ENCODE results near the gene NAV3. TPM values are rescaled to one million over a fixed set of nuclear protein-coding genes. Genes with fewer than 3 reads are reported as not detected.

The NAV3 gene
- total and polyA plus RNA-seq, 9 donors, result 10.5 to 63.9 (median 31.5) TPM

DNA sequence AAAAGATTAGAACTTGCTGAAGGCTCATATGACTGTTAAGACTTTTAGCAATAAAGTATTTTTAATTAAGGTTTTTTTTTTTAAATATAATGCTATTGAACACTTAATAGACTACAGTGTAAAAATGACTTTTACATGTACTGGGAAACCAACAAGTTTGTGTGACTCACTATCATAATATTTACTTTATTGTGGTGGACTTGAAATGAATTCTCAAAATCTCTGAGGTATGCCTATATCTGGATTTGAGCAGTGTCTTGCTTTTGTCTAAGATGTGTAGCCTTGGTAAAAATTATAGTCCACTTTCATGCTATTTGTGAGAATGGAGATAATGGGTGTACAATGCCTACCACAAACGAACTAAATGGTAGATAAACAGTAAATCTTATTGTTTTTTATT lies 33.9 kb upstream of the NAV3 start:
- Histone ChIP-seq H3K36me3 (no peaks in the 10 kb centered on the region), H3K4me3 (no peak overlapping the region), H3K4me1 (ENCODE audit: insufficient read depth) (peaks cover 1% of the 10 kb centered on the region), H3K9me3 (no peaks in the 10 kb centered on the region), H3K27ac (no peak overlapping the region), H3K27me3 (no peaks in the 10 kb centered on the region)
- intact Hi-C loops (cut with DNase I), result no loop called here
- TF ChIP-seq POLR2A (IDR thresholded peaks at IDR 0.05) (no peak), EP300 (IDR thresholded peaks at IDR 0.05) (no peak)
- TF ChIP-seq, protein P1, sequence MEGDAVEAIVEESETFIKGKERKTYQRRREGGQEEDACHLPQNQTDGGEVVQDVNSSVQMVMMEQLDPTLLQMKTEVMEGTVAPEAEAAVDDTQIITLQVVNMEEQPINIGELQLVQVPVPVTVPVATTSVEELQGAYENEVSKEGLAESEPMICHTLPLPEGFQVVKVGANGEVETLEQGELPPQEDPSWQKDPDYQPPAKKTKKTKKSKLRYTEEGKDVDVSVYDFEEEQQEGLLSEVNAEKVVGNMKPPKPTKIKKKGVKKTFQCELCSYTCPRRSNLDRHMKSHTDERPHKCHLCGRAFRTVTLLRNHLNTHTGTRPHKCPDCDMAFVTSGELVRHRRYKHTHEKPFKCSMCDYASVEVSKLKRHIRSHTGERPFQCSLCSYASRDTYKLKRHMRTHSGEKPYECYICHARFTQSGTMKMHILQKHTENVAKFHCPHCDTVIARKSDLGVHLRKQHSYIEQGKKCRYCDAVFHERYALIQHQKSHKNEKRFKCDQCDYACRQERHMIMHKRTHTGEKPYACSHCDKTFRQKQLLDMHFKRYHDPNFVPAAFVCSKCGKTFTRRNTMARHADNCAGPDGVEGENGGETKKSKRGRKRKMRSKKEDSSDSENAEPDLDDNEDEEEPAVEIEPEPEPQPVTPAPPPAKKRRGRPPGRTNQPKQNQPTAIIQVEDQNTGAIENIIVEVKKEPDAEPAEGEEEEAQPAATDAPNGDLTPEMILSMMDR (IDR thresholded peaks at IDR 0.05), result no peak
- no peak for DNase-seq
- WGBS, 3 donors, result 8 to 35% (median 11%) methylated on average over 1 of the region's 1 CpG

DNA sequence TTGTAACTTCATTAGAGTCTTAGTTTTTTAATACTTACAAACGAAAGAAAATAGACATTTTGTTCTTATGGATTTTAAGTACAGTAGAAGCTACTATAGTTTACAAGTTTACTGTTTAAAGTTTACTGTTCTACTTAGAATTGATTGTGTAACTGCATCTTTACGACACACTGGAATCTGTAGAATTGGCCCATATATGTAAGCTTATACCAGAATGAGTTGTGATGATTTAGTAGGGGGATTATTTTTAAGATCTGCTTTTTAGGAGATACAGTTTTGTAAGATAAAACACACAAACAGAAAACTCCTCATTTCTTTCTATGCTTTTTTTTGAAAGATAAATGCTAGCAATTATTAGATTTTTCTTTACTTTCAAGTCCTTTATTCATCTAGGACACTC lies 30.2 kb upstream of the NAV3 start:
- H3K9me3 ChIP-seq, result no peaks in the 10 kb centered on the region
- H3K27ac ChIP-seq, result no peak overlapping the region
- WGBS, 3 donors, result 86 to 91% (median 90%) methylated on average over 2 of the region's 2 CpGs
- intact Hi-C loops (cut with DNase I), result no loop called here
- no peak overlapping the region for H3K4me3 ChIP-seq
- H3K27me3 ChIP-seq, result no peaks in the 10 kb centered on the region
- H3K36me3 ChIP-seq, result no peaks in the 10 kb centered on the region
- DNase-seq, result no peak
- TF ChIP-seq, protein P1 (IDR thresholded peaks at IDR 0.05), result no peak
- TF ChIP-seq EP300 (IDR thresholded peaks at IDR 0.05) (no peak), POLR2A (IDR thresholded peaks at IDR 0.05) (no peak)
- H3K4me1 ChIP-seq (ENCODE audit: insufficient read depth), result peaks cover 1% of the 10 kb centered on the region

DNA sequence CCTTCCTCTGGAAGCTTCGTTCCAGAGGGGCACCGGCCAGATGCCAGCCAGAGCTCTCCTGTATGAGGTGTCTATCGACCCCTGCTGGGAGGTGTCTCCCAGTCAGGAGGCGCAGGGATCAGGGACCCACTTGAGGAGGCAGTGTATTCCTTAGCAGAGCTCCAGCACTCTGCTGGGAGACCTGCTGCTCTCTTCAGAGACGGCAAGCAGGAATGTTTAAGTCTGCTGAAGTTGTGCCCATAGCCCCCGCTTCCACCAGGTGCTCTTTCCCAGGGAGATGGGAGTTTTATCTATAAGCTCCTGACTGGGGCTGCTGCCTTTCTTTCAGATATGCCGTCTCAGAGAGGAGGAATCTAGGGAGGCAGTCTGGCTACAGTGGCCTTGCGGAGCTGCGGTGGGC lies 22.2 kb upstream of the NAV3 start:
- Histone ChIP-seq H3K9me3 (no peaks in the 10 kb centered on the region), H3K27me3 (no peaks in the 10 kb centered on the region), H3K4me3 (no peak overlapping the region), H3K27ac (no peak overlapping the region), H3K4me1 (ENCODE audit: insufficient read depth) (no peaks in the 10 kb centered on the region), H3K36me3 (no peaks in the 10 kb centered on the region)
- intact Hi-C loops (cut with DNase I), result no loop called here
- no peak for DNase-seq
- 92 to 95% (median 93%) methylated on average over 9 of the region's 9 CpGs for WGBS, 3 donors
- no peak for TF ChIP-seq POLR2A (IDR thresholded peaks at IDR 0.05)
- no peak for TF ChIP-seq EP300 (IDR thresholded peaks at IDR 0.05)
- TF ChIP-seq, protein P1 (IDR thresholded peaks at IDR 0.05), result no peak

DNA sequence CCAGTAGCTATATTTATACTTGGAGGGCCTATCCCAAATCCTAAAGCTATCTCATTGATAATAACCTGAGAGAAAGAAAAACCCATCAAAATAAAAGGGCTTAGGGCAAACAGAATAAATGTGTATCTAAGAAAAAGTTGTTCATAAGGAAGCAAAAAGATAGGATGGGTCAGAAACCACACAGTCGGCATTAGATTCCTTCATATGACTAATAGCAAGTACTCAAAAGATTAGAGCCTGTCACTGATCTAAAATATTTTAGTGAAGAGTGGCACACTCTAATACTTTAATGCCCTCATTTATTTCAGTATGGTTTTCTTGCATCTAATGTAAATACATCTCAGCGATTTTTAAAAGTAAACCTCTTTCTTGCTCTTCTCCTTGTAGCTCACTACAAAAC lies 17.1 kb upstream of the NAV3 start:
- TF ChIP-seq, protein P1 (IDR thresholded peaks at IDR 0.05), result no peak
- TF ChIP-seq POLR2A (IDR thresholded peaks at IDR 0.05) (no peak), EP300 (IDR thresholded peaks at IDR 0.05) (no peak)
- no peak for DNase-seq
- Histone ChIP-seq H3K27ac (no peak overlapping the region), H3K4me3 (no peak overlapping the region), H3K4me1 (ENCODE audit: insufficient read depth) (no peaks in the 10 kb centered on the region), H3K36me3 (no peaks in the 10 kb centered on the region), H3K27me3 (no peaks in the 10 kb centered on the region), H3K9me3 (no peaks in the 10 kb centered on the region)
- intact Hi-C loops (cut with DNase I), result no loop called here
- WGBS, 3 donors, result 89 to 97% (median 93%) methylated on average over 2 of the region's 2 CpGs

DNA sequence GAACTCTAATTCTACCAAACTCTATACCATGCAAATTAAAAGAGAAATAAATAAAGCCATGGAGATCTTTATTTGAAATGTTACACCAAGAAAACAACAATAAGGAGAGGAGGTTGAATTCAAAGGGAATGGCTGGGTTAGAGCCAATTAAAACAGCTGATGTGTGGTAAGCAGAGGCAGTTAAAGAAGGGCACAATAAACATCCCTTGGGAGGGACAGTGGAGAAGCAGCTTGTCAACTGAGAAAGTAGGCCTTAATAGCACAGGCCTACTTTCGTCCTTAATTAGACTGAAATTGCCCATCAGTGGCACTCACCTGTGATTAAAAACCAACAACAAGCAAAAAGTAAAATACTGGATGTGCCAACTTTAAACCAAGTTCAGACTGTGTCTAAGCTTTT lies 16.3 kb upstream of the NAV3 start:
- TF ChIP-seq, protein P1 (IDR thresholded peaks at IDR 0.05), result no peak
- TF ChIP-seq POLR2A (IDR thresholded peaks at IDR 0.05) (no peak), EP300 (IDR thresholded peaks at IDR 0.05) (no peak)
- no peak for DNase-seq
- H3K9me3 ChIP-seq, result no peaks in the 10 kb centered on the region
- intact Hi-C loops (cut with DNase I), result no loop called here
- H3K27ac ChIP-seq, result no peak overlapping the region
- 90 to 97% (median 97%) methylated on average over 1 of the region's 1 CpG for WGBS, 3 donors
- no peaks in the 10 kb centered on the region for H3K36me3 ChIP-seq
- H3K4me3 ChIP-seq, result no peak overlapping the region
- H3K4me1 ChIP-seq (ENCODE audit: insufficient read depth), result no peaks in the 10 kb centered on the region
- H3K27me3 ChIP-seq, result no peaks in the 10 kb centered on the region
